ENCODE results near the gene RAX2. TPM values are rescaled to one million over a fixed set of nuclear protein-coding genes. Genes with fewer than 3 reads are reported as not detected.
"Not testable (repeated sequence)": the region's sequence is repeated elsewhere in the genome, so short reads cannot be mapped to it uniquely, and the experiment has no call there.

Gene RAX2
- total and polyA plus RNA-seq, 9 donors, result 0.13 TPM; not detected in 7

- no peaks in the 10 kb centered on the region for H3K27me3 ChIP-seq
- H3K4me3 ChIP-seq, result no peak overlapping the region
- no peaks in the 10 kb centered on the region for H3K36me3 ChIP-seq
- no peak overlapping the region for H3K27ac ChIP-seq
- intact Hi-C loops (cut with DNase I), result no loop called here
- WGBS, 3 donors, result 35 to 45% (median 43%) methylated on average over 11 of the region's 11 CpGs
- no peak for DNase-seq
- no peaks in the 10 kb centered on the region for H3K9me3 ChIP-seq
- H3K4me1 ChIP-seq (ENCODE audit: insufficient read depth), result peaks cover 2% of the 10 kb centered on the region
- TF ChIP-seq POLR2A (IDR thresholded peaks at IDR 0.05) (no peak), CTCF (IDR thresholded peaks at IDR 0.05) (no peak), EP300 (IDR thresholded peaks at IDR 0.05) (no peak)
Observed at GRCh38 chr19:3818466-3818865, 46.4 kb upstream of the RAX2 start.

GRCh38 chr19:3817761-3818160 lies 45.7 kb upstream of the RAX2 start:
- Histone ChIP-seq H3K9me3 (no peaks in the 10 kb centered on the region), H3K4me1 (ENCODE audit: insufficient read depth) (peaks cover 2% of the 10 kb centered on the region), H3K27me3 (no peaks in the 10 kb centered on the region), H3K4me3 (no peak overlapping the region), H3K36me3 (no peaks in the 10 kb centered on the region), H3K27ac (no peak overlapping the region)
- TF ChIP-seq POLR2A (IDR thresholded peaks at IDR 0.05), result no peak
- TF ChIP-seq EP300 (IDR thresholded peaks at IDR 0.05), result no peak
- TF ChIP-seq CTCF (IDR thresholded peaks at IDR 0.05), result no peak
- 78 to 85% (median 83%) methylated on average over 8 of the region's 8 CpGs for WGBS, 3 donors
- no peak for DNase-seq
- intact Hi-C loops (cut with DNase I), result no loop called here

GRCh38 chr19:3816566-3817218 lies 44.7 kb upstream of the RAX2 start:
- intact Hi-C loops (cut with DNase I), result no loop called here
- Histone ChIP-seq H3K27me3 (no peaks in the 10 kb centered on the region), H3K9me3 (no peaks in the 10 kb centered on the region), H3K4me1 (ENCODE audit: insufficient read depth) (no peaks in the 10 kb centered on the region), H3K27ac (no peak overlapping the region), H3K4me3 (no peak overlapping the region), H3K36me3 (no peaks in the 10 kb centered on the region)
- no peak for TF ChIP-seq POLR2A (IDR thresholded peaks at IDR 0.05)
- TF ChIP-seq CTCF (IDR thresholded peaks at IDR 0.05), result no peak
- no peak for TF ChIP-seq EP300 (IDR thresholded peaks at IDR 0.05)
- WGBS, 3 donors, result 86 to 90% (median 88%) methylated on average over 45 of the region's 45 CpGs
- no peak for DNase-seq

- 87 to 92% (median 88%) methylated on average over 9 of the region's 9 CpGs for WGBS, 3 donors
- H3K9me3 ChIP-seq; intact Hi-C loops (cut with DNase I); H3K4me3 ChIP-seq; H3K4me1 ChIP-seq (ENCODE audit: insufficient read depth); H3K27ac ChIP-seq; DNase-seq; H3K27me3 ChIP-seq; H3K36me3 ChIP-seq: not testable (repeated sequence)
Observed at GRCh38 chr19:3816148-3816547, 44.1 kb upstream of the RAX2 start.

GRCh38 chr19:3814648-3815047 lies 42.6 kb upstream of the RAX2 start:
- intact Hi-C loops (cut with DNase I), result no loop called here
- 83 to 93% (median 88%) methylated on average over 4 of the region's 4 CpGs for WGBS, 3 donors
- no peak for DNase-seq
- no peaks in the 10 kb centered on the region for H3K9me3 ChIP-seq
- no peak overlapping the region for H3K4me3 ChIP-seq
- no peaks in the 10 kb centered on the region for H3K27me3 ChIP-seq
- no peak overlapping the region for H3K27ac ChIP-seq
- no peaks in the 10 kb centered on the region for H3K36me3 ChIP-seq
- no peak for TF ChIP-seq CTCF (IDR thresholded peaks at IDR 0.05)
- TF ChIP-seq POLR2A (IDR thresholded peaks at IDR 0.05), result no peak
- no peak for TF ChIP-seq EP300 (IDR thresholded peaks at IDR 0.05)
- H3K4me1 ChIP-seq (ENCODE audit: insufficient read depth), result no peaks in the 10 kb centered on the region

Data from ovary (tissue), 9 donors.